GM21619 (cell line): ENCODE measurements around the gene PRR22.
"Not testable (repeated sequence)": the region's sequence is repeated elsewhere in the genome, so short reads cannot be mapped to it uniquely, and the experiment has no call there.

Source experiments
- ATAC-seq: cut with Tn5 transposase; IDR thresholded peaks from one replicate; pipeline ENCODE4 v1.9.1; 2021; ENCODE audit not compliant: unreplicated experiment

The PRR22 gene

GRCh38 chr19:5762608-5763217, 21.8 kb downstream of the PRR22 start:
- no peak for ATAC-seq

GRCh38 chr19:5753743-5754142, 30.8 kb downstream of the PRR22 start:
- no peak for ATAC-seq

- ATAC-seq = no peak
These were observed 32.8 kb downstream of the PRR22 start for GRCh38 chr19:5751709-5752108.

GRCh38 chr19:5749505-5749904, 35.0 kb downstream of the PRR22 start:
- no peak for ATAC-seq

GRCh38 chr19:5748920-5749319, 35.6 kb downstream of the PRR22 start:
- ATAC-seq = not testable (repeated sequence)

GRCh38 chr19:5744999-5745398, 39.5 kb downstream of the PRR22 start:
- not testable (repeated sequence) for ATAC-seq

GRCh38 chr19:5743630-5744029, 40.9 kb downstream of the PRR22 start:
- no peak for ATAC-seq

GRCh38 chr19:5742051-5742450, 42.5 kb downstream of the PRR22 start:
- no peak for ATAC-seq

- ATAC-seq = no peak
These were observed 46.1 kb downstream of the PRR22 start for GRCh38 chr19:5738423-5738822.

- ATAC-seq = not testable (repeated sequence)
These were observed 51.4 kb downstream of the PRR22 start for GRCh38 chr19:5733172-5733571.
